ENCODE measurements around the gene ATG16L2. TPM values are rescaled to one million over a fixed set of nuclear protein-coding genes. Genes with fewer than 3 reads are reported as not detected.

The ATG16L2 gene
- total RNA-seq, 4 donors from 2014 or later: 8.3 to 27.9 (median 16.5) TPM

GRCh38 chr11:72776117-72776843 lies 37.9 kb upstream of the ATG16L2 start:
- Histone ChIP-seq H3K4me1 (peaks cover 0 to 73% (median 17%) of the 10 kb centered on the region in 3 donors), H3K4me3 (no peak overlapping the region), H3K9me3 (no peaks in the 10 kb centered on the region), H3K27me3 (no peaks in the 10 kb centered on the region), H3K27ac (no peak overlapping the region), H3K36me3 (peaks cover 0 to 15% of the 10 kb centered on the region in 2 donors)
- 100% methylated on average over 1 of the region's 9 CpGs; no CpG with 5 or more reads in 1 of the 2 donors for WGBS, 2 donors (ENCODE audit: low coverage in 1 of 2)
- TF ChIP-seq POLR2A (IDR thresholded peaks at IDR 0.05) (no peak), EP300 (IDR thresholded peaks at IDR 0.05) (no peak), POLR2AphosphoS5 (IDR thresholded peaks at IDR 0.05) (no peak), CTCF (IDR thresholded peaks at IDR 0.05) (no peak)
- ATAC-seq: no peak

GRCh38 chr11:72776844-72777754 lies 37.1 kb upstream of the ATG16L2 start:
- ATAC-seq: no peak
- WGBS, 2 donors (ENCODE audit: low coverage in 1 of 2): no CpG with 5 or more reads among the region's 7 CpGs
- Histone ChIP-seq H3K27ac (no peak overlapping the region), H3K9me3 (no peaks in the 10 kb centered on the region), H3K4me1 (peaks cover 0 to 73% (median 20%) of the 10 kb centered on the region in 3 donors), H3K27me3 (no peaks in the 10 kb centered on the region), H3K4me3 (no peak overlapping the region), H3K36me3 (peaks cover 0 to 13% of the 10 kb centered on the region in 2 donors)
- TF ChIP-seq EP300 (IDR thresholded peaks at IDR 0.05) (no peak), CTCF (IDR thresholded peaks at IDR 0.05) (no peak), POLR2AphosphoS5 (IDR thresholded peaks at IDR 0.05) (no peak), POLR2A (IDR thresholded peaks at IDR 0.05) (no peak)

GRCh38 chr11:72777755-72778278 lies 36.4 kb upstream of the ATG16L2 start:
- no peak for ATAC-seq
- Histone ChIP-seq H3K36me3 (peaks cover 0 to 11% of the 10 kb centered on the region in 2 donors), H3K4me3 (no peak overlapping the region), H3K9me3 (no peaks in the 10 kb centered on the region), H3K4me1 (peaks cover 0 to 77% (median 24%) of the 10 kb centered on the region in 3 donors), H3K27ac (no peak overlapping the region), H3K27me3 (no peaks in the 10 kb centered on the region)
- WGBS, 2 donors (ENCODE audit: low coverage in 1 of 2): 80 to 100% methylated on average over 1 of the region's 5 CpGs
- no peak for TF ChIP-seq EP300 (IDR thresholded peaks at IDR 0.05)
- TF ChIP-seq POLR2A (IDR thresholded peaks at IDR 0.05): no peak
- TF ChIP-seq POLR2AphosphoS5 (IDR thresholded peaks at IDR 0.05): no peak
- TF ChIP-seq CTCF (IDR thresholded peaks at IDR 0.05): no peak

GRCh38 chr11:72778535-72779494 lies 35.4 kb upstream of the ATG16L2 start:
- no peak for TF ChIP-seq EP300 (IDR thresholded peaks at IDR 0.05)
- TF ChIP-seq POLR2A (IDR thresholded peaks at IDR 0.05): no peak
- no peak for TF ChIP-seq POLR2AphosphoS5 (IDR thresholded peaks at IDR 0.05)
- no peak for TF ChIP-seq CTCF (IDR thresholded peaks at IDR 0.05)
- H3K27me3 ChIP-seq: no peaks in the 10 kb centered on the region
- no peak overlapping the region for H3K27ac ChIP-seq
- WGBS, 2 donors (ENCODE audit: low coverage in 1 of 2): 100% methylated on average over 2 of the region's 7 CpGs; no CpG with 5 or more reads in 1 of the 2 donors
- no peaks in the 10 kb centered on the region for H3K9me3 ChIP-seq
- H3K4me3 ChIP-seq: no peak overlapping the region
- H3K36me3 ChIP-seq: peaks cover 0 to 11% of the 10 kb centered on the region in 2 donors
- no peak for ATAC-seq
- peaks cover 0 to 67% (median 20%) of the 10 kb centered on the region in 3 donors for H3K4me1 ChIP-seq
